CD4-positive, alpha-beta T cell (primary cell): Measurements from ENCODE around the gene GATA5. TPM values are rescaled to one million over a fixed set of nuclear protein-coding genes. Genes with fewer than 3 reads are reported as not detected.

ENCODE experiments used
- ATAC-seq: fragments of 200-7000 bp; cut with Tn5 transposase; one replicate; pipeline ENCODE4 v1.10.0; 2022; ENCODE audit warnings: mild to moderate bottlenecking; ENCODE audit not compliant: poor library complexity
- CTCF ChIA-PET: fragments of 350-600 bp; sonication (Branson Sonifier 250); formaldehyde crosslinking; loops from one replicate; lab custom pipeline; 2021; ENCODE audit warnings: antibody characterized with exemption, inconsistent platforms; lab: Charles Lee
- POLR2A ChIA-PET: fragments of 350-600 bp; sonication (Branson Sonifier 250); formaldehyde crosslinking; loops from one replicate; lab custom pipeline; 2021; ENCODE audit warnings: antibody characterized with exemption, inconsistent platforms; lab: Charles Lee
- DNase-seq, 14 experiments: peaks; one replicate each; pipeline ENCODE4 v3.0.0-alpha.2; 2013 to 2020; ENCODE audit warnings: mixed read lengths in 2 of 14
- H3K27ac ChIP-seq, 2 donors: one replicate each; pipeline versions ENCODE4 v1.5.1 to v1.7.0; 2013; ENCODE audit warnings: low read length in 2 of 2, low read depth in 1 of 2, mild to moderate bottlenecking in 1 of 2
- H3K27me3 ChIP-seq, 2 experiments: 1 replicate in 1 of 2; 2 replicates in 1 of 2; pipeline versions ENCODE4 v1.6.1 to v1.7.0; 2013; ENCODE audit warnings: low read length in 2 of 2, control low read depth in 1 of 2, mild to moderate bottlenecking in 1 of 2, moderate library complexity in 1 of 2; ENCODE audit not compliant: insufficient read depth in 2 of 2, control insufficient read depth in 1 of 2
- H3K36me3 ChIP-seq: one replicate; pipeline ENCODE4 v1.6.1; 2013; ENCODE audit warnings: low read length, control low read depth; ENCODE audit not compliant: insufficient read depth
- H3K4me1 ChIP-seq: one replicate; pipeline ENCODE4 v1.6.1; 2013; ENCODE audit warnings: low read length, control low read depth; ENCODE audit not compliant: insufficient read depth
- H3K4me3 ChIP-seq: one replicate; pipeline ENCODE4 v1.5.1; 2013; ENCODE audit warnings: mild to moderate bottlenecking, low read length, moderate library complexity
- H3K9me3 ChIP-seq, 2 experiments: 1 replicate in 1 of 2; 2 replicates in 1 of 2; pipeline versions ENCODE4 v1.6.1 to v1.7.0; 2013; ENCODE audit warnings: low read length in 2 of 2, mild to moderate bottlenecking in 2 of 2, control low read depth in 1 of 2, moderate library complexity in 1 of 2; ENCODE audit not compliant: control insufficient read depth in 1 of 2, insufficient read depth in 1 of 2
- H3K27ac Mint-ChIP-seq: one replicate; pipeline ENCODE4 v1.8.0; 2020; ENCODE audit warnings: mixed read lengths
- H3K27me3 Mint-ChIP-seq: one replicate; pipeline ENCODE4 v1.8.0; 2021; ENCODE audit warnings: mixed read lengths
- H3K36me3 Mint-ChIP-seq: one replicate; pipeline ENCODE4 v1.8.0; 2021; ENCODE audit warnings: low read depth, mixed read lengths
- H3K4me1 Mint-ChIP-seq: one replicate; pipeline ENCODE4 v1.8.0; 2021; ENCODE audit warnings: low read depth, mixed read lengths
- H3K4me3 Mint-ChIP-seq: one replicate; pipeline ENCODE4 v1.8.0; 2020; ENCODE audit warnings: mild to moderate bottlenecking, mixed read lengths
- H3K9me3 Mint-ChIP-seq: one replicate; pipeline ENCODE4 v1.8.0; 2020; ENCODE audit warnings: mixed read lengths
- intact Hi-C, 2 experiments: fragments of 100-400 bp; cut with DNase I in 1 of 2; cut with micrococcal nuclease in 1 of 2; formaldehyde crosslinking; loops; one replicate each; pipeline versions ENCODE4 v1.15.1 to v1.9.0; 2023 to 2025; cut with DNase I, micrococcal nuclease
- total RNA-seq, 174 experiments: library from RNA in 2 of 174; stranded (reverse) in 2 of 174; gene quantifications; one replicate each; pipeline ENCODE4 v1.2.3 and lab custom pipeline; 2021 to 2026
- TF ChIP-seq, protein P1 (sequence below): fragments of 200-600 bp; IDR thresholded peaks from one replicate; pipeline ENCODE4 v1.8.0; 2022; ENCODE audit warnings: antibody characterized with exemption, mild to moderate bottlenecking

Gene GATA5
- total RNA-seq, 2 experiments from 2014 or later = not detected

DNA sequence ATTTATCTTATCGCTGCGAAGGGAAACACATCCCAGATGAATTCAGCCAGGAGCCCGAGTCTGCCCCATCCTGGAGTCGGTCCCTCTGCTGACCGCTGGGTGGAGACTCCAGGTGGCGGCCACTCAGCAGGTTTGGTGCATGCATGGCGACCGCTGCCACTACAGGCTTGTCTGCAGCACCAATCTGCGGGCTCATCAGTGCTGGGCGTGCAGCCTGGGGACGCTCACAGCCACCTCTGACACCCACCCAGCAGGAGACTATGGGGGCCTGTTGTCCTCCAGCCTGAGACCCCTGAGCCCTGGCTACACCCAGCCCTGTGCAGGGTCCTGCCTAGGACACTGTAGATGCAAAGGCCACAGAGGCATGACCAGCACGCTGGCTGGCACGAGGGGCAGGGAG is 40.5 kb upstream of the GATA5 start:
- no peaks in the 10 kb centered on the region for H3K36me3 Mint-ChIP-seq
- no peaks in the 10 kb centered on the region for H3K4me1 Mint-ChIP-seq
- H3K27me3 Mint-ChIP-seq = peaks cover 22% of the 10 kb centered on the region
- Histone ChIP-seq H3K4me3 (no peak overlapping the region), H3K27ac (no peak overlapping the region), H3K4me1 (peaks cover 6% of the 10 kb centered on the region), H3K36me3 (no peaks in the 10 kb centered on the region), H3K27me3 (peaks cover 16 to 22% of the 10 kb centered on the region in 2 experiments), H3K9me3 (peaks cover 0 to 11% of the 10 kb centered on the region in 2 experiments)
- no peak for DNase-seq
- TF ChIP-seq, protein P1, sequence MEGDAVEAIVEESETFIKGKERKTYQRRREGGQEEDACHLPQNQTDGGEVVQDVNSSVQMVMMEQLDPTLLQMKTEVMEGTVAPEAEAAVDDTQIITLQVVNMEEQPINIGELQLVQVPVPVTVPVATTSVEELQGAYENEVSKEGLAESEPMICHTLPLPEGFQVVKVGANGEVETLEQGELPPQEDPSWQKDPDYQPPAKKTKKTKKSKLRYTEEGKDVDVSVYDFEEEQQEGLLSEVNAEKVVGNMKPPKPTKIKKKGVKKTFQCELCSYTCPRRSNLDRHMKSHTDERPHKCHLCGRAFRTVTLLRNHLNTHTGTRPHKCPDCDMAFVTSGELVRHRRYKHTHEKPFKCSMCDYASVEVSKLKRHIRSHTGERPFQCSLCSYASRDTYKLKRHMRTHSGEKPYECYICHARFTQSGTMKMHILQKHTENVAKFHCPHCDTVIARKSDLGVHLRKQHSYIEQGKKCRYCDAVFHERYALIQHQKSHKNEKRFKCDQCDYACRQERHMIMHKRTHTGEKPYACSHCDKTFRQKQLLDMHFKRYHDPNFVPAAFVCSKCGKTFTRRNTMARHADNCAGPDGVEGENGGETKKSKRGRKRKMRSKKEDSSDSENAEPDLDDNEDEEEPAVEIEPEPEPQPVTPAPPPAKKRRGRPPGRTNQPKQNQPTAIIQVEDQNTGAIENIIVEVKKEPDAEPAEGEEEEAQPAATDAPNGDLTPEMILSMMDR = no peak
- CTCF ChIA-PET = no interaction called here
- no peak for ATAC-seq
- no peak overlapping the region for H3K4me3 Mint-ChIP-seq
- H3K27ac Mint-ChIP-seq = no peak overlapping the region
- H3K9me3 Mint-ChIP-seq = no peaks in the 10 kb centered on the region
- intact Hi-C loops = no loop called here
- POLR2A ChIA-PET = no interaction called here

GRCh38 chr20:62515826-62516225 is 40.0 kb upstream of the GATA5 start:
- peaks cover 18% of the 10 kb centered on the region for H3K27me3 Mint-ChIP-seq
- H3K4me3 Mint-ChIP-seq = no peak overlapping the region
- Histone ChIP-seq H3K4me3 (no peak overlapping the region), H3K27me3 (peaks cover 16 to 22% of the 10 kb centered on the region in 2 experiments), H3K27ac (no peak overlapping the region), H3K9me3 (peaks cover 0 to 11% of the 10 kb centered on the region in 2 experiments), H3K36me3 (no peaks in the 10 kb centered on the region), H3K4me1 (peaks cover 6% of the 10 kb centered on the region)
- TF ChIP-seq, protein P1 = no peak
- H3K4me1 Mint-ChIP-seq = no peaks in the 10 kb centered on the region
- intact Hi-C loops = no loop called here
- DNase-seq (no peak), ATAC-seq (no peak)
- H3K9me3 Mint-ChIP-seq = no peaks in the 10 kb centered on the region
- no peaks in the 10 kb centered on the region for H3K36me3 Mint-ChIP-seq
- POLR2A ChIA-PET = no interaction called here
- H3K27ac Mint-ChIP-seq = no peak overlapping the region
- CTCF ChIA-PET = no interaction called here

- ChIA-PET CTCF (no interaction called here), POLR2A (no interaction called here)
- H3K4me1 Mint-ChIP-seq = no peaks in the 10 kb centered on the region
- no peaks in the 10 kb centered on the region for H3K9me3 Mint-ChIP-seq
- intact Hi-C loops = no loop called here
- ATAC-seq = no peak
- peaks cover 6% of the 10 kb centered on the region for H3K4me1 ChIP-seq
- H3K36me3 Mint-ChIP-seq = no peaks in the 10 kb centered on the region
- no peak overlapping the region for H3K27ac ChIP-seq
- no peak overlapping the region for H3K4me3 ChIP-seq
- H3K27me3 ChIP-seq = peaks cover 16 to 22% of the 10 kb centered on the region in 2 experiments
- TF ChIP-seq, protein P1 = no peak
- H3K4me3 Mint-ChIP-seq = no peak overlapping the region
- H3K9me3 ChIP-seq = peaks cover 0 to 11% of the 10 kb centered on the region in 2 experiments
- no peak overlapping the region for H3K27ac Mint-ChIP-seq
- no peaks in the 10 kb centered on the region for H3K36me3 ChIP-seq
- no peak for DNase-seq
- H3K27me3 Mint-ChIP-seq = peaks cover 18% of the 10 kb centered on the region
Observed at GRCh38 chr20:62515280-62515679, 39.5 kb upstream of the GATA5 start.
